HG03432 (cell line): ENCODE measurements around the gene PANX1.
A peak's percentile ranks its signal among the peaks of the same experiment; 100 is the strongest.

Experiments
- ATAC-seq: cut with Tn5 transposase; IDR thresholded peaks from one replicate; pipeline ENCODE4 v1.9.1; 2021; ENCODE audit warnings: mild to moderate bottlenecking, moderate library complexity; ENCODE audit not compliant: unreplicated experiment

The PANX1 gene

GRCh38 chr11:94129512-94130297, 1.1 kb downstream of the PANX1 start:
- ATAC-seq: no peak

DNA sequence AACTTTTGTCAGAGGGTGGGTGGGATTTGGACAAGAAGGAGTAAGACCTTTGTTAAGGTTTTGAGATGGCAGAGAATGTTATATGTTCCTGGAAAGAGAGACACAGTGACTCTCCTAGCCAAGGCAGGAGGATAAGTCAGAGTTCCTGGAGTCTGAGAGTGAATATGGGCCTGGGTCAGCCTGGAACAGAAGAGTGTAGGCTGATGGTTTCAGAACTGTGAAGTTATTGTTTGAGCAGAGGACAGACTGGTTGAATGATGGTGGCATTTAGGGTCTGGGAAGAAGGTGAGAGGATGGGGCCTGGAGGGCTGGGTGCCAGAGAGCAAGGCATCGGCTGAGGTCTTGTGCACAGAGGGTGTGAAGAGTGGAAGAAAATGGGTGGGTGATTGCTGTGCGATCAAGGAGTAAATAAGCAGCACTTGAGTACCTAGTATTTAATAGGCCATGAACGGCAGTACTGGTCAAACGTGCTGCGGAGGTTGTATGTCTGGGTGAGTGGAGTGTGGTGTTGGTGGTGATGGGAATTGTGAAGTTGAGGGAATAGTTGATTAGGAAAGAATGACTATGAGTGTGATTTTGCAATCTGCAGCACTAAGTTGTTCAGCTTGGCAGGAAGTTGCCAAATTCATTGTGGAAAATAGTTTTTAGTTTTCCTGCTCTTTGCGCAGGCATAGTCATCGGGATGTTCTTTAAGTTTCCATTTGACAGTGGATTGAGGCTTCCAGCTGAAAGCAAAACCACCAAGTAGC, 1.8 kb downstream of the PANX1 start:
- no peak for ATAC-seq

DNA sequence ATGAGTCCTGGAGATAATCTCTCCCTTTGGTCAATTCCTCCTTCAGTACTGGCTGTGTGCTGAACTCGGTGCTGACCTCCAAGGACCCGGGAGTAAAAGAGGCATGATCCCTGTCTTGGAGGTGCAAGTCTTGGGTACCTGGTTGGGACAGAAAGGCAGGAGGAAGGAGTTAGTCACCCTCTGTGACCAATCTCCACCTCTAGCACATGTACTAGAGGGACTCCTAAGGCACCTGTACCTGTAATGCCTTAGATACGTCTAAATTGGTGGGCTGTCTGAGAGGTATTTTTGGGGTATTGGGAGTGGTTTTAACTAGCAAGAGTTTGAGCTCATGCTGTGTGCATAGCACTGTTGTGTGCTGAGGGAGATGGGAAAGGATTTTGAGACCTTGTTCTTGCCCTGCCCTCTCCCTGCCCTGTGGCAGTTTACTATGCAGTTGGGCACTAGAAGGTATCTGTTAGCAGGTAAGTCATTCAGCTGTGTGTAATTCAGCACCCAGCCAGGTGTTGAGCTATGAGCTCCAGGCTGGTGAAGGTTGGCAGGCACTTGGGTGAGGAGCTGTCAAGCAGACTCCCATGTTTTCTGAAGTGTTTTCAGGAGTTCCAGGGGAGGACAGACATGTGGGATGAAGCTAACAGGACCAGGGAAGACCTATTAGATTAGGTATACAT, 2.5 kb downstream of the PANX1 start:
- ATAC-seq: no peak

- ATAC-seq: no peak
These were observed 3.1 kb downstream of the PANX1 start for GRCh38 chr11:94131718-94132115.

DNA sequence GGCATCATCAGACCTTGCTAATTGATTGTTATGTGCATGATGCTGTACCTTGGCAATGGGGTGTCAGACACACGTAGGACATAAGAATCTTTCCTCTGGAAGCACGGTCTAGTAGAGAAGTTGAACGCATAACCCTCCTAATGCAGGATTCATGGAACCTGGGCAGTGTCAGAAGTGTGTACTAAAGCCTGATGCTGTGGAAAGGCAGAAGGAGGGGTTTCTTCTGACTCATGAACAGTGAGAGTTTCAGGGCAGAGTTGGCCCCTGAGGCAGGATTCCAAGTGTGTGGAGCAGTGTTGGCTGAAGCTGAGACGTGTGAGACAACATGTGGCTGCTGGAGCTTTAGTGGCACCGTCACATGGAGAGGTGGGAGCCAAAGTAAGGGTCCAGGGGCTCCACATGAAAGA, 3.5 kb downstream of the PANX1 start:
- no peak for ATAC-seq

GRCh38 chr11:94132823-94133408, 4.3 kb downstream of the PANX1 start:
- no peak for ATAC-seq

GRCh38 chr11:94133752-94134151, 5.1 kb downstream of the PANX1 start:
- no peak for ATAC-seq

DNA sequence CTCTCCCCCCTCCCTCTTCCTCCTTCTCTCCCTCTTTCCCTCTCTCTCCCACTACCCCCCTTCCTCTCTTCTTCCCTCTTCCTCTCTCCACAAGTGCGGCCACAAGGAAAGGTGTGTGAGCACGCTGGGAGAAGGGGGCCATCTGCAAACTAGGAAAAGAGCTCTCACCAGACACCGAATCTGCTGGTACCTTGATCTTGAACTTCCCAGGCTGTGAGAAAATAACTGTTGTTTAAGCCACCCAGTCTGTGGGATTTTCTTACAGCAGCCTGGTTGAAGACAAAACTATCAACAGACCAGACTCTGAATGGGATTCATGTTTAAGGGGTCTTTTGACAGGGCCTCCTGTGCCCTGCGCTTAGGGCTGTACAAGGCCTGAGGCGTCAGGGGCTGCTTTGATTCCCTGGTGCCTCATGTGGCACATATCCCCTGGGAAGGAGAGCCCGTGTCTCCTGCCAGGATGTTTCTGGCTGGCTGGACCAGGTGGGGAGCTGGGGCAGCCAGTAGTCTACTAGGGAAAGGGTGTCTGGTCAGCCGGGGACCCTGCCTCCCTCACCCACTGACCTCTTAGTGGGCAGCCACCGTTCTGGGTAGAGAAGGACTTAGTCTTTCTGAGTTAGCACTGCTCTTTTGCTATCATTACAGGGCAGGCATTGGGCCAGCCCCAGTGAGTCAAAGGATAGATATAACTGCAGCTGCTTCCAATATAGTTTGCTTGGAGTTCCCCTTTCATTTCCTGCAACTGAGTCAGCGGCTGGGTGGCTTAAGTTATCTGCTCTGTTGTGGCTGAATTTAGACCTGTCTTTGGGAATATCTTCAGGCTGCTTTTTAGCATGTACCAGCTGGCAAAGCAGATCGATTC, 6.2 kb downstream of the PANX1 start:
- ATAC-seq: peak; percentile 77

GRCh38 chr11:94139416-94139815, 10.8 kb downstream of the PANX1 start:
- no peak for ATAC-seq

GRCh38 chr11:94140154-94140655, 11.6 kb downstream of the PANX1 start:
- no peak for ATAC-seq

- no peak for ATAC-seq
These were observed 13.1 kb downstream of the PANX1 start for GRCh38 chr11:94141511-94142307.

- peak; percentile 42 for ATAC-seq
These were observed 14.0 kb downstream of the PANX1 start for GRCh38 chr11:94142308-94143281.

GRCh38 chr11:94144216-94144615, 15.6 kb downstream of the PANX1 start:
- no peak for ATAC-seq

DNA sequence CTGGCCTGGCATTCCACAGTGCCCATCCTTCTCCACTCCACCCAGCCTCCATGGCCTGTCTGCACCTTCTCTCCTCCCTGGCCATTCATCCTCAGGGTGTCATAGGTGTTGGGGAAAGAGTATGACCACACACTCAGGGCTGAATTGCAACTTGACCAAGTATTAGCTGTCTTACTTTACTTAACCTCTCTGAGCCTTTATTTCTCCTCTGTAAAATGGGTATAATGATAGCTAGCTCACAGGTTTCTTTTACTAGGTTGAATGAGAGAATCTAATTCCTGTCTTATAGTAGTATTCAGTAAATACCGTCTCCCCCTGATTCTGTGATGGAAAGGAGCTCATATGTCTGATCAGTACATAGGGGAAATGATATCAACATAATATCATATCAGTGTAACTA, 16.0 kb downstream of the PANX1 start:
- no peak for ATAC-seq

DNA sequence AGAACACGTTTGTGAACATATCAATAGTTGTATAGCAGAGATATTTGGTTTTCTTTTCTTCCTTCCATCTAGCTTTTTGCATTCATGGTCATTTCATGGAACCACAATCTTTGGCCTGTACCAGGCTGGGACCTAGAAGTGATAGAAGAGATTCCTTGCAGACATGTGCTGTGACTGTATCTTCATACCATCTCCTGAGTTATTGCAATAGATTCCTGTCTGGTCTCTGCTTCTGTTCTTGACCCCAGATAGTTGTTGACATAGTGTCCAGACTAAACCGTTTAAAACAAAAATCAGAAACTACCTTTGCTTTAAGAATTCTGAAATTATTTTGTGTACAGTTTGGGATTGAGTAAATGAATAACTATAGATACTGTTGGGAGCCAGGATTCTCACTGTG, 16.8 kb downstream of the PANX1 start:
- no peak for ATAC-seq

GRCh38 chr11:94145916-94146315, 17.3 kb downstream of the PANX1 start:
- ATAC-seq: no peak

GRCh38 chr11:94147433-94147845, 18.8 kb downstream of the PANX1 start:
- ATAC-seq: no peak

GRCh38 chr11:94148189-94148588, 19.5 kb downstream of the PANX1 start:
- ATAC-seq: no peak
